ENCODE data around the gene LDLRAD4.

LDLRAD4 gene

DNA sequence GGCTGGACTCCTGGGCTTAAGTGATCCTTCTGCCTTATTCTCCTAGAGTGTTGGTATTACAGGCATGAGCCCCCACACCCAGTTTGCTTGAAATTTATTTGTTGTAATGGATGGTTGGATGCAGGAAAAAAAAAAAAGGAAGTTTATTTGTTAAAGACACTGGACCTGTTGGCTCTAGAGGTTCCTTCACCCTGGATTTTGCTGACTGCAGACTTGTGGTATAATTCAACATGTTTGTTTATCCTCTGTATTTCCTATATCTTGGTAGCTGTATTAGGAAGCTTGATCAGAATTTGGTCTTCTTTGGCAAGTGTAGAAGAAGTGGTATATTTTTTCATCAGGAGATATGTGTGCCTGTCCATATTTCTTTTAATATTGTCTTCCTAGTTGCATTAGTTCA, 138.7 kb downstream of the LDLRAD4 start:
- no peak for DNase-seq

GRCh38 chr18:13359210-13359609, 140.7 kb downstream of the LDLRAD4 start:
- no peak for DNase-seq

- no peak for DNase-seq
Measured at GRCh38 chr18:13361431-13361830, 142.9 kb downstream of the LDLRAD4 start.

- no peak for DNase-seq
Measured at GRCh38 chr18:13362051-13362450, 143.5 kb downstream of the LDLRAD4 start.

DNA sequence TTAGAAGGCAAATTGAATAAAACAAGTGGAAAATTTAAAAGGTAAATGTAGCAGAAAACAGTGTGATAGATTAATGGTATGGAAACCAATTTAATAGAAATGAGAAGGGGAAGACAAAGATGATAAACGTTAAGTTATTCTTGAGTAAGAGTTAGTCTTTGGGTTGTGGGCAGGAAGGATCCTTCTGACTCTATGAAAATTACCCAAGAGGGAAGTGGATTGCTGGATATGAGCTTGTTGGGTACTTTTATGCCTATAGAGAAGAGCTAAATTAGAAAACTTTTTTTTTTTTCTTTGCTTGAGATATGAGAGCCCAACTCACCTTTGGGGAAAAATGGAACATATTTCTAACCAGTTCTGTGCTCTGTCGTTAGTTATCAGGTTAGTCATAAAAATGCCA, 144.0 kb downstream of the LDLRAD4 start:
- DNase-seq: no peak

- DNase-seq: no peak
Measured at GRCh38 chr18:13363359-13363758, 144.8 kb downstream of the LDLRAD4 start.

- DNase-seq: no peak
Measured at GRCh38 chr18:13364721-13365205, 146.2 kb downstream of the LDLRAD4 start.

DNA sequence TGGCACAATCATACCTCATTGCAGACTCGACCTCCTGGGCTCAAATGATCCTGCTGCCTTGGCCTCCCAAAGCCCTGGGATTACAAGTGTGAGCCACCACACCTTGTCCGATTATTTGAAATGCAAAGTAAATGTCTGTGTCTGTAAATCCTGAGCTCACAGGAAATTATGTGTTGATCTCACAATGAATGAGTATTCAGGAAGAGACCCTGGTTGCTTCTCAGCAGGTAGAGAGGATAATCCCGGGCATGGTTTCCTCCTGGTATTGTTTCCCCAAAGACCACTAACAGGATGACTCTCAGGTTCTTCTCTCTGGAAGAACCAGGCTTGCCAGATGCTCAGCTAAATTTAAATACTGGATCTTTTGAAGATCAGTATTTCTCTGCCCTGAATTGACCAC, 147.6 kb downstream of the LDLRAD4 start:
- DNase-seq: no peak

DNA sequence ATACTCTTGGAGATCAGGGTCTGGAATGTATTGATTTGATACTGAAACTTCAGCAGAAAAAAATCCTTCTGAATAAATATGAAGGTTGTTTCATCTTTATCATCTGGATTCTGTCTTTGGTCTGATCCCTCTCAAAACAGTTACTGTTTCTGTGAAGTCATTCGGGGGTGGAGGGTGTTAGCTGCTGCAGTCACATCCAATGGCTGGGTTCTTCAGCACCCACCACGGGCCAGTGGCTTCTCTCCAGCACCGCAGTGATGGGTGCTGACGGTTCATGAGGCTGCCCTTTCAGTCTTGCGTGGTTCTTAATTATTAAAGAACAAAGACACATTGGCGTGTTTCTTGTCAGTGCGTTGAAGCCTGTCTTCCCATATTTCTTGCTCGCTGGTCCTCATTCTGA, 148.0 kb downstream of the LDLRAD4 start:
- DNase-seq: no peak

GRCh38 chr18:13366962-13367892, 148.7 kb downstream of the LDLRAD4 start:
- no peak for DNase-seq

GRCh38 chr18:13368080-13368813, 149.7 kb downstream of the LDLRAD4 start:
- no peak for DNase-seq

DNA sequence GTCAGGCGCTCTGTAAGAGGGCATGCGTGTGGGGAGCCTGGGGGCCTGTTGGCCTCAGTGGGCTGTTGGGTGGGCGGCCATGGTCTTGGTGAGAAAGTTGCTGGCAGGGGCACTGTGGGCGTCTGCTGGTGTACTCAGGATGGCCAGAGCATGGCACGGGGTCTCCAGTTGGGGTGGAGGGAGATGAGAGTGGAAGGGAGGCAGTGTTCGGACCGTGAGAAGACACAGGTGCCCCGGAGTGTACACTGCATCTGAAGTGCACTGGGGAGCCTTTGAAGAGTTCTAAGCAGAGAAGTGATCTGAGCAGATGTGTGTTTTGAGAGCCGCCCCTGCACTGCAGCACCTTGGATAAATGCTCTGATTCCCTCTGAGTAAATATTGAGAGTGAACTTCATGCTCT, 150.8 kb downstream of the LDLRAD4 start:
- DNase-seq: no peak

DNA sequence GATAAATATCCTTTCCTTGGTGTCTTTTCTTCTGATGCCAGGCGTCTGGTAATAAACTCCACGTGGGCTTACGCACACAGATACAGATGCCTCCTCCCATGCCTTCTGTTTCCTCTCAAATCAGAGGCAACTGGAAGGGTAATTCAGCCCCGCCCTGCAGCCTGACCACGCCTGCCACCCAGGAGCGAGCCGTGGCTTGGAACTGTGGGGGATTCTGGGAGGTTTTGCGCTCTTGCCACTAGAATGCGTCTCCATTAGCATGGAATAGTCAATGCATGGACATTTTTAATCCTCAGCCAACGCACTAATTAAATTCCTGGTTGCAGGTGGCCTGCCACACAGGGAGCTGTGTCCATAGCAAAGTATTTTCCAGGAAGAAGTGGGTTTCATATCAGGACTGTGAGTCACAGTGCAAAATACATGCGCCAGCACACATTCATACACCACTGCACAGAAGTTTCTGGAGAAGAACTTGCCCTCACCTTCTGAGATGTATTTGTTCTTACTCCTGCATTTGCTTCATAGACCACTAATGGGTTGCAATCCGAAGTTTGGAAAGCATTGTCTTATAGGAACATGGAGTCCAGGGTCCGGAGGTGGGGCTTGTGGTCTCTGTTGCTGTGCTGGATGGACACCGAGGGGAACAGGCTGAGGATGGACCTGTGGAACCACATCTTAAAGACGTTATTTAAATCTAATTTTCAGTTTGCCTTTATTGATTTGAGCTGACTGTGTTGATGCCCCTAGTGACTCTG, 151.4 kb downstream of the LDLRAD4 start:
- no peak for DNase-seq

DNA sequence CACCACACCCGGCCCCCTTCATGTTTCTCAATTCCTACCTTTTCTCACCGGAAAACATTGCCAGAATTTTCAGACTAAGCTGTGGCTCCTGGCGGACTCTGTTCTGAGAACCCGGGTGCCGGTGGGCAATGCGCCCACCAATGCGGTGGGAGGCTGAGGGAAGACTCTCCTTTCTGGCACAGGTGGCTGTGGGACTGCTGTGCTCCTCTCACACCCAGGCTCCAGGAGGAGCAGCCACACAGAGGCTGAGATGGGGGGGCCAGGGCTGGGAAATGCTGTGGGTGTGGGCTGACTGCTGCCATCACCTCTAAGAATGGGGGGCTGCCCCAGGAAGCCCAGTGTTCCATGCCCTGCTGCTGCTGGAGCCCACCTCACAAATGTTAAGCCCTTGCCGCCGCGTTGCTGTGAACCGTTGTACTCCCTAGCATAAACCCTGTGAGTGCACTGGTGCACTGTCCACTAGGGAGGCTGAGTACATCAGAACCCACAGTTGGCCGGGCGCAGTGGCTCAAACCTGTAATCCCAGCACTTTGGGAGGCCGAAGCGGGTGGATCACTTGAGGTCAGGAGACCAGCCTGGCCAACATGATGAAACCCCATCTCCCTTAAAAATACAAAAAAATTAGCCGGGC, 152.6 kb downstream of the LDLRAD4 start:
- no peak for DNase-seq

- no peak for DNase-seq
Measured at GRCh38 chr18:13371689-13372418, 153.3 kb downstream of the LDLRAD4 start.

DNA sequence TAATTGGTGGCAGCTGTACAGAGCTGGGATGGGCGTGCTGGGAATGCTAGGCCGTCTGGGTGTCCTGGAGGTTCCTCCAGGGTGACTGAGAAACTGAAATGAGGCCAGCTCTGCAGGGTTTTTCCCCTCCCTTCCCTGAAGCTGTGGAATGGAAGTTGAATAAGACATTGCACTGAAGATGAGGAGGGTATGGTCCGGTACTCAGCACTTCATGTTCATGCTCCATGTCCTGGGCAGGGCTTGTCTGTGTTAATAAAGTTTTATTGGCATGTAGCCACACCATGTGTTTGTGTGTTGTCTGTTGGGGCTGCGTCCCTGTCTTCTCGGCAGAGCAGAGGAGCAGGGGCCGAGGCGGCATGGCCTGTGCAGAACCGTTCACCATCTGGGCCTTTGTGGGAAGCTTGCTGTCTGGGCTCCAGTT, 154.0 kb downstream of the LDLRAD4 start:
- no peak for DNase-seq

DNA sequence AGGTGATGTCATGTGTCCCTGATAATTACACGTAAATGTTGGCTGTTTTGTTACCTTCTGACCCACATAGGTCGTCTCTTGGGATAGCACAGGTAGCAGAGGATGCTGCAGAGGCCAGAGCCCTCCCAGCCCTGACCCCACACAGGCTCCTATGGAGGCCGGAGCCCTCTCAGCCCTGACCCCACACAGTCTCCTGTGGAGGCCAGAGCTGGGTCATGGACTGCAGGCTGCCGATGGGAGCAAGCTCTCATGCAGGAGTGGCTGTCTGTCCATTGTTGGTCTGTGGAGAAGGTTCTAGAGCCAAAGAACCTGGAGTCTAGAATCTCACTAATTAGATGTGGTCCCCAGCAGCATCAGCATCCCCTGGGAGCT, 155.5 kb downstream of the LDLRAD4 start:
- no peak for DNase-seq

GRCh38 chr18:13374468-13375301, 156.1 kb downstream of the LDLRAD4 start:
- no peak for DNase-seq

GRCh38 chr18:13375302-13376255, 157.0 kb downstream of the LDLRAD4 start:
- no peak for DNase-seq

- no peak for DNase-seq
Measured at GRCh38 chr18:13376298-13376840, 157.8 kb downstream of the LDLRAD4 start.
